SJCRH30 (cell line): Measurements from ENCODE around the gene FATE1. TPM values are rescaled to one million over a fixed set of nuclear protein-coding genes. Genes with fewer than 3 reads are reported as not detected.
A peak's percentile ranks its signal among the peaks of the same experiment; 100 is the strongest.

Experiments used
- DNase-seq, 2 experiments: peaks; one replicate each; pipeline ENCODE4 v3.0.0-alpha.2; 2015 to 2020
- H3K27ac ChIP-seq: fragments of 250-450 bp; sonication (Bioruptor Pico); 2 replicates; pipeline ENCODE4 v1.5.1; 2020; ENCODE audit warnings: mild to moderate bottlenecking, moderate library complexity
- H3K27me3 ChIP-seq: fragments of 250-450 bp; sonication (Bioruptor Pico); 2 replicates; pipeline ENCODE4 v1.5.1; 2020; ENCODE audit warnings: mild to moderate bottlenecking, moderate library complexity
- H3K36me3 ChIP-seq: fragments of 250-450 bp; sonication (Bioruptor Pico); 2 replicates; pipeline ENCODE4 v1.5.1; 2020; ENCODE audit warnings: mild to moderate bottlenecking, moderate library complexity
- H3K4me1 ChIP-seq: fragments of 250-450 bp; sonication (Bioruptor Pico); 2 replicates; pipeline ENCODE4 v1.5.1; 2020; ENCODE audit warnings: mild to moderate bottlenecking, moderate library complexity
- H3K4me3 ChIP-seq: fragments of 250-450 bp; sonication (Bioruptor Pico); 2 replicates; pipeline ENCODE4 v1.5.1; 2020; ENCODE audit warnings: mild to moderate bottlenecking, moderate library complexity
- H3K9me3 ChIP-seq: fragments of 250-450 bp; sonication (Bioruptor Pico); replicated peaks from 2 replicates; pipeline ENCODE4 v1.5.1; 2020; ENCODE audit warnings: mild to moderate bottlenecking, moderate library complexity
- total RNA-seq: library from RNA; depleted of rRNA; stranded (reverse); fragments of >200 nt; shearing (Covaris generic); gene quantifications from 2 replicates; pipeline ENCODE4 v1.2.3, GENCODE V29; 2014

FATE1 gene
- total RNA-seq, 1 experiment from 2014 or later, result 0.28 TPM

GRCh38 chrX:151722241-151722846, 6.5 kb downstream of the FATE1 start:
- no peaks in the 10 kb centered on the region for H3K36me3 ChIP-seq
- no peak overlapping the region for H3K27ac ChIP-seq
- H3K27me3 ChIP-seq, result no peaks in the 10 kb centered on the region
- no peaks in the 10 kb centered on the region for H3K9me3 ChIP-seq
- DNase-seq, result peak in 1 of 2 experiments; percentile 4
- no peaks in the 10 kb centered on the region for H3K4me1 ChIP-seq
- no peak overlapping the region for H3K4me3 ChIP-seq

GRCh38 chrX:151723156-151723760, 7.4 kb downstream of the FATE1 start:
- no peaks in the 10 kb centered on the region for H3K27me3 ChIP-seq

GRCh38 chrX:151724563-151725337, 8.9 kb downstream of the FATE1 start:
- no peak for DNase-seq
- Histone ChIP-seq H3K4me1 (no peaks in the 10 kb centered on the region), H3K36me3 (no peaks in the 10 kb centered on the region), H3K27me3 (no peaks in the 10 kb centered on the region), H3K27ac (no peak overlapping the region), H3K4me3 (no peak overlapping the region), H3K9me3 (no peaks in the 10 kb centered on the region)

More at GRCh38 chrX:151723156-151723760, 7.4 kb downstream of the FATE1 start:
- no peaks in the 10 kb centered on the region for H3K9me3 ChIP-seq
- H3K4me1 ChIP-seq, result no peaks in the 10 kb centered on the region
- H3K27ac ChIP-seq, result no peak overlapping the region
- H3K4me3 ChIP-seq, result no peak overlapping the region
- H3K36me3 ChIP-seq, result no peaks in the 10 kb centered on the region
- no peak for DNase-seq

GRCh38 chrX:151725338-151725614, 9.4 kb downstream of the FATE1 start:
- Histone ChIP-seq H3K4me3 (no peak overlapping the region), H3K27ac (no peak overlapping the region), H3K9me3 (no peaks in the 10 kb centered on the region), H3K27me3 (no peaks in the 10 kb centered on the region), H3K4me1 (no peaks in the 10 kb centered on the region), H3K36me3 (no peaks in the 10 kb centered on the region)
- no peak for DNase-seq

GRCh38 chrX:151726751-151727150, 10.9 kb downstream of the FATE1 start:
- Histone ChIP-seq H3K9me3 (no peaks in the 10 kb centered on the region), H3K27me3 (no peaks in the 10 kb centered on the region), H3K4me1 (no peaks in the 10 kb centered on the region), H3K4me3 (no peak overlapping the region), H3K27ac (no peak overlapping the region), H3K36me3 (no peaks in the 10 kb centered on the region)
- DNase-seq, result no peak

- no peak overlapping the region for H3K27ac ChIP-seq
- DNase-seq, result no peak
- H3K36me3 ChIP-seq, result no peaks in the 10 kb centered on the region
- H3K27me3 ChIP-seq, result no peaks in the 10 kb centered on the region
- no peaks in the 10 kb centered on the region for H3K9me3 ChIP-seq
- no peaks in the 10 kb centered on the region for H3K4me1 ChIP-seq
- H3K4me3 ChIP-seq, result no peak overlapping the region
Measured at GRCh38 chrX:151727346-151727745, 11.5 kb downstream of the FATE1 start.

- Histone ChIP-seq H3K4me3 (no peak overlapping the region), H3K36me3 (no peaks in the 10 kb centered on the region), H3K27ac (no peak overlapping the region), H3K4me1 (no peaks in the 10 kb centered on the region), H3K27me3 (no peaks in the 10 kb centered on the region), H3K9me3 (no peaks in the 10 kb centered on the region)
- DNase-seq, result no peak
Measured at GRCh38 chrX:151729056-151729725, 13.4 kb downstream of the FATE1 start.

GRCh38 chrX:151734446-151734845, 18.6 kb downstream of the FATE1 start, which contains the start of gene CNGA2:
Gene CNGA2, plus strand, starts transcription at chrX:151734746. Its CDS starts 3,738 bp downstream, at chrX:151738484.
- Histone ChIP-seq H3K27ac (no peak within 1 kb of the TSS), H3K4me3 (no peak within 1 kb of the TSS), H3K27me3 (no peaks in the 10 kb centered on the region), H3K36me3 (no peaks in the 10 kb centered on the region), H3K4me1 (no peaks in the 10 kb centered on the region), H3K9me3 (no peaks in the 10 kb centered on the region)
- no peak for DNase-seq

- Histone ChIP-seq H3K27ac (no peak overlapping the region), H3K36me3 (no peaks in the 10 kb centered on the region), H3K9me3 (no peaks in the 10 kb centered on the region), H3K4me1 (no peaks in the 10 kb centered on the region), H3K4me3 (no peak overlapping the region), H3K27me3 (no peaks in the 10 kb centered on the region)
- DNase-seq, result no peak
Measured at GRCh38 chrX:151735219-151735618, 19.4 kb downstream of the FATE1 start.

- no peaks in the 10 kb centered on the region for H3K36me3 ChIP-seq
- DNase-seq, result no peak
- H3K27ac ChIP-seq, result no peak overlapping the region
- H3K27me3 ChIP-seq, result no peaks in the 10 kb centered on the region
- H3K4me1 ChIP-seq, result no peaks in the 10 kb centered on the region
- no peak overlapping the region for H3K4me3 ChIP-seq
- no peaks in the 10 kb centered on the region for H3K9me3 ChIP-seq
Measured at GRCh38 chrX:151736685-151737084, 20.9 kb downstream of the FATE1 start.

GRCh38 chrX:151737494-151737893, 21.7 kb downstream of the FATE1 start:
- H3K4me3 ChIP-seq, result no peak overlapping the region
- no peaks in the 10 kb centered on the region for H3K9me3 ChIP-seq
- H3K36me3 ChIP-seq, result no peaks in the 10 kb centered on the region
- H3K27ac ChIP-seq, result no peak overlapping the region
- H3K4me1 ChIP-seq, result no peaks in the 10 kb centered on the region
- DNase-seq, result no peak
- no peaks in the 10 kb centered on the region for H3K27me3 ChIP-seq

GRCh38 chrX:151738751-151739150, 22.9 kb downstream of the FATE1 start:
- no peak overlapping the region for H3K27ac ChIP-seq
- H3K27me3 ChIP-seq, result no peaks in the 10 kb centered on the region
- DNase-seq, result no peak
- H3K4me3 ChIP-seq, result no peak overlapping the region
- no peaks in the 10 kb centered on the region for H3K36me3 ChIP-seq
- no peaks in the 10 kb centered on the region for H3K9me3 ChIP-seq
- no peaks in the 10 kb centered on the region for H3K4me1 ChIP-seq

GRCh38 chrX:151741606-151742005, 25.8 kb downstream of the FATE1 start:
- Histone ChIP-seq H3K36me3 (no peaks in the 10 kb centered on the region), H3K4me1 (no peaks in the 10 kb centered on the region), H3K9me3 (no peaks in the 10 kb centered on the region), H3K27me3 (no peaks in the 10 kb centered on the region), H3K4me3 (no peak overlapping the region), H3K27ac (no peak overlapping the region)
- no peak for DNase-seq

- no peak overlapping the region for H3K27ac ChIP-seq
- H3K9me3 ChIP-seq, result no peaks in the 10 kb centered on the region
- DNase-seq, result no peak
Measured at GRCh38 chrX:151742311-151742710, 26.5 kb downstream of the FATE1 start.

More at GRCh38 chrX:151742311-151742710, 26.5 kb downstream of the FATE1 start:
- no peak overlapping the region for H3K4me3 ChIP-seq
- H3K27me3 ChIP-seq, result no peaks in the 10 kb centered on the region
- no peaks in the 10 kb centered on the region for H3K36me3 ChIP-seq
- H3K4me1 ChIP-seq, result no peaks in the 10 kb centered on the region
